HG03342 (cell line): ENCODE measurements around the gene NUDT21.
"Not testable (repeated sequence)": the region's sequence is repeated elsewhere in the genome, so short reads cannot be mapped to it uniquely, and the experiment has no call there.

ENCODE experiments used
- ATAC-seq: cut with Tn5 transposase; IDR thresholded peaks from one replicate; pipeline ENCODE4 v1.9.1; 2021; ENCODE audit warnings: mild to moderate bottlenecking, moderate library complexity; ENCODE audit not compliant: unreplicated experiment

NUDT21 gene

GRCh38 chr16:56380778-56381485 is 70.2 kb downstream of the NUDT21 start:
- not testable (repeated sequence) for ATAC-seq
